Inflammatory macrophage treated with lipopolysaccharide for 4 hours (primary cell): ENCODE data around the gene ADARB2.

Experiments used
- DNase-seq: peaks from one replicate; pipeline ENCODE4 v3.0.0-alpha.2; 2020

Gene ADARB2

DNA sequence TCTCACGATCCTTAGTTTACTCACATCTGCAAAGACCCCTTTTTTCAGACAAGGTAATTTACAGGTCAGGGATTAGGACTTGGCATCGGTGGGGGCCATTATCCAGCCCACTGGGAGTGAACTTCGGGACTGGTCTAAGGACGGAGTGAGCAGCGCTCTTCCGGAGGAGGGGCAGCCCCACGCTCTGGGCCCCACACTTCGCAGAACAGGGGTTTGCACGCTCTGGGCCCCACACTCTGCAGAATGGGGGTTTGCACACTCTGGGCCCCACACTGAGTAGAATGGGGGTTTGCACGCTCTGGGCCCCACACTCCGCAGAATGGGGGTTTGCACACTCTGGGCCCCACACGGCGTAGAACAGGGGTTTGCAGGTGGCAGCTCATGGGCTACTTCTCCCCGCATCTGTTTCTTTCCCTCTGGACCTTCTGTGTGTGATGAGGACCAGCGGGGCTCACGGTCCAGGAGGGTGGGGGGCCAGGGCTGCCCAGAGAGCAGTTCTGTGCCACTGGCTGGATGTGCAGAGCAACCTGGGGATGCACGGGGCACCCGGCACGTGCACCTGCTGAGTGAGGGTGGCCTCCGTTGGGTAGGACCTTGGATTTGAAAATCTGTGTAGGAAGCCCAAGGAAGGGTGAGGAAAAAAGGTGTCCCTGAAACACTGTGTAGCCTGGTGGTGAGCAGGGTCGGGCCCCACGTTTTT is 546.4 kb downstream of the ADARB2 start:
- no peak for DNase-seq

DNA sequence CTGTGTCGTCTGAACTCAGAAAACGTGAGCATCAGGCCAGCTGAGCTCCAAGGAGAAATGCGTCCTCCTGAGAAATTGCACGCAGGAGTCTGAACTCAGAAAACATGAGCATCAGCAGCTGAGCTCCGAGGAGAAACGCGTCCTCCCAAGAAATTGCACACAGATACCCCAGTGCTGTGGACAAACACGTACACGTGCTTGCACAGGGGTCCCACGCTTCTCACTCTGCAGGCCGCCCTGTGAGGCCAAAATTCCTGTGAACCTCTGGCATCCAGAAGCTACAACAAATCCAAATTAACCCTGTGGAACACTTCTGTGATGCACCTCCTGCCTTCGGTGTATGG is 547.3 kb downstream of the ADARB2 start:
- no peak for DNase-seq

DNA sequence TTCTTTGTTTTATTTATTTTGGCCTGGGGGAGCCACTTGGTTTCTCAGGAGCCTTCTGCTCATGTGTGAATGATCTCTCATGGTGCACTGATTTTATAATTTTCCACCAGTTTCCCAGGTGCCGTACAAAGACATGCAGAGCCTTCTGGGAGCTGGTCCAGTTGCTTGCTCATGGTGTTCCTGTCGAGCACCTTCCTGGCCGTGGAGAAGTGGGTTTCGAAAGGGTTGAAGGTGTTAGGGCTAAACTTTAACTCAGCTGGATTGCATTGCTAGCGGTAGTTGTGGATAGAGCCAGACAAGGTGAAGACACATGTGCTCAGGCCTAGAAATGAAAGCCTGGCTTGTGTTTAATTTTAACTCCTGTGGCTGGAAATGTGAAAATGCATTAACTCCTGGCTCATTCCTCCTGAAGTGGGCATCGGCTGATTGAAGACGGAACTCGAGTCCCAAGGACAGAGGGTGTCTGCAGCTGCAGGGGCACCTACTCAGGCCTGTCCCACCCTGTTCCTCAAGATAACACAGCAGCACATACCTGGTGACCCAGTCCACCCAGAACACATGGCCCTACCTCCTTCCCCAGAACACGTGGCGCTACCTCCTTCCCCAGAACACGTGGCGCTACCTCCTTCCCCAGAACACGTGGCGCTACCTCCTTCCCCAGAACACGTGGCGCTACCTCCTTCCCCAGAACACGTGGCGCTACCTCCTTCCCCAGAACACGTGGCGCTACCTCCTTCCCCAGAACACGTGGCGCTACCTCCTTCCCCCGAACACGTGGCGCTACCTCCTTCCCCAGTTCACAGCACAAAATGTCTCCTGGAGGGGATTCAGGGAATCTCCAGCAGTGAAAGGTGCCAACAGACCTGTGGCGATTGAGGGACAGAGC is 547.9 kb downstream of the ADARB2 start:
- DNase-seq = no peak

DNA sequence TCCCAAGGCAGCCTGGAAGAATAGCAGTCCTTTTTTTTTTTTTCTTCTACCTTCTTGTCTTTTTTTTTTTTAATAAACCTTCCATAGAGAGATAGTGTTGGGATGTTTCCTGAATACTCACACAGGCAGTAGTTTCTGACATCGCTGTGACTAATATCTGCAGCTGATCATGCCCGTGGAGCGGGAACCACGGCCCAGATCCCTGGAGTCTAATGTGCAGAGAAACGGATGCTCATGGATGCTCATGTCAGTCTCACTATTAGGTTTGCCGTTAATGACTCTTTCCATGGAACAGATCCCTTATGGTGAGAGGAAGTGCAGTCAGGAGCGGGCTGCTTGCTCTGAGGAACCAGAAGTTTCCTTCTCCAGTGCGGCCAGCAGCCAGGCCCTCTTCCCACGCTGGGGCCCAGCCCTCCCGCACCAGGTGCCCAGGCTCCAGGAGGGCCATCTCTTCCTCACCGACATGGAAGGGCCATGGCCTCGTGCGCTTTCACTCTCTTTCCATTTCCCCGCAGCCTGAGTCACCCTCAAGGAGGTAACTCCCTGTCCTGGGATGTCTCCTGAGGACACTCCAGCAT is 548.7 kb downstream of the ADARB2 start:
- DNase-seq = no peak

DNA sequence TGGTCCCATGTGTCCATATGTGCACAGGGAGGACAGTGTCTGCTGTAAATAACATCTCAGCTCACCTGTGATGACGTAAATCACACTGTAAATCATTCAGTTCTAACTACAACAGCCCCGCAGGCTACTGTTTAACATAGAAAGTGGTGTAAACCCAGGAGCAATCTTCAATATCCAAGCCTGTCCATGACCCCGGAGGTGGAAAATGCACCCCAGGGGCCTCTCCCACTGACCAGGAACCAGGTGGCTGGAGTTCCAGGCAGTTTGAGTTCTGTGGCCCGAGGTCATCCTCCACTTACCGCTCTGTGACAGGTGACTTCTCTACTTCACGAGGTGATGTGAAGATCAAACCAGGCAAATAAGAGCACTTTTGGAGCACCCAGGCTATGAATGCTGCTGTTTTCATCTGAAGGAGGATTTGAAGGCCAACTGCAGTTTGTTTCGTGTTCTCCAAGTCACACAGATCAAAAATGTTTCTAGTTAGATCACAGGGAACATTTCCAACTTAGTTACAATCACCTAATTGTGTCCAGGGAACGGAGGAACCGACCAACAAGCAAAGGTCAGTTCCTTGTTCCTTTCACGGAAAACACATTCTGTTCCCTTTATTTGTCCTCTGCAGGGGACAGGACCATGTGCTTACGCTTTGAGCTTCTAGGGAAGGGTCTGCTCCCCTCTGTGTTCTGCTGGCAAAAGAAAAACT is 549.3 kb downstream of the ADARB2 start:
- no peak for DNase-seq

DNA sequence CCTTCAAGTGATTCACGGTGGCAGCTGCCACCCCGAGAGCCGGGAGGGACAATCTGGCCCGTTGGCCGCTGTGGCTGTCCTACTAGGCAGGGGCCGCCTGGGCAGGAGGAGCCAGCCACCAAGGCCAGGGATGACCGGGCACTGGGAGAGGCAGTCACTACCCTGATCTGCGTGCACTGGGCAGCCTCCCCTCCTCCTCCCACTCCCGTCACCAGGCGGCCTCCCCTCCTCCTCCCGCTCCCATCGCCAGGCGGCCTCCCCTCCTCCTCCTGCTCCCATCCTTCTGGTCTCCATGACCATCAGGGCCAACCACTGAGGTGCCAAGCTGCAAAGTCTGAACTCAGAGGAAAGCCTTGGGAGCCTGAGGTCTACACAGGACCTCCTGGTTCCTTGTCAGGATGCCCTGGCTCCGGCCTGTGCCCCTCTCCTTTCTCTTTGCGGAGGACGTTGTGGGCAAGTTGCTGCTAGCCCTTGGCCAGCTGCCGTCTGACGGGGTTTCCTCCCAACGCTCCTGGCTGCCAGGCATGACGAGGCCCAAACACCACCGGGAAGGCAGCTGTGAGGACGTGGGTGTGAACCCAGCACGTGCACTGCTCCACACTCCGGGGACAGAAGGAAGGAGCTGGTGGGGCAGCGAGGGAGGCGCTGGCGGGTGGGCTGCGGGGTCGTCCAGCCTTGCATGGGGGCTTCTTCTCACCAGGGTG is 550.0 kb downstream of the ADARB2 start:
- DNase-seq = no peak

DNA sequence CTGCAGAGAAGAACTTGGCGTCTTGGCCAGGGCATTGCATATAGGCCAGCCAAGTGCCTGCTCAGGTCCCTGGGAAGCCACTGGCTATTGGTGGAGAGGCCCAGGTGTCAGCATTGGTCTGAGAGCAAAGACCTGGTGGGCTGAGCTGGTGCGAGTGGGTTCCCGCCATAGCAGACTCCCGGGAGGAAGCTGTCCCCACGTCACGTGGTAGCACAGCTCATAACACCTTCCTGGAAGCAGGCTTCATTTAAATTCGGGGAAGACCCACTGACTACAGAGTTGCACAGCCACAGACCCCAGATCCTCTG is 550.7 kb downstream of the ADARB2 start:
- no peak for DNase-seq

DNA sequence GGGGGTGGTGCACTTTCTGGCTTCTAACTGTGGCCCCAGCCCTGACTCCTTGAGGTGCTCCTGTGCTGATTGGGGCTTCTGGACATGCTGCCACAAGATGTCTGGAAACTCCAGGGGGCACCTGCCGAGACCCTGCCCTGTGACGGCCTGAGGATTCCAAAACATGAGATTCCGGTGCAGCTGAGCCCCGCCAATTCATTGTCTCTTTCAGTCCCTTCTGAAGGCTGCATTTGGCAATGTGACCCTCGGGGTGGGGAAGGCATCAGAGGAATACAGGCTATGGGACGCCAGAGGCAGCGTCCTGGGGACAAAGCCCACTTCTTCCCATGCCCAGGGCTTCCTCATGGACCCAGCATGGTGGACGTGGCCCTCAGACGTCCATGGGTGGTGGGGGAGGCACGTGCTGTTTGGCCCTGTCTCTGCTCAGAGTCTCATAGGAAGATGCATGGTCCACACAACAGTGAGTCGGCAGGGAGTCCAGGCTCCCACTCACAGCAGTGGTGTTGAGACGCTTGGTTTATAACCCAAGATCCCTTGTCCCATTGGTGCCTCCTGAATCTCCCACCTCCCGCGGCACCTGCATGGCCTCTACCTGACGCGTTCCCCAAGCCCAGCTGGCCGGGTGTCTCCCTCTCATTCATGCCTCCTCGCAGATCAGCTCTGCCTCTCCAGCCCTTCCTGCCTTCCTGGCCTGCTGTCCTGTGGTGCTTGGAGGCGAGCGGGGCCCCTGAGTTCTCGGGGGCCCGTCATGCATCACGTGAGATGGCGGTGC is 551.2 kb downstream of the ADARB2 start:
- DNase-seq = no peak

DNA sequence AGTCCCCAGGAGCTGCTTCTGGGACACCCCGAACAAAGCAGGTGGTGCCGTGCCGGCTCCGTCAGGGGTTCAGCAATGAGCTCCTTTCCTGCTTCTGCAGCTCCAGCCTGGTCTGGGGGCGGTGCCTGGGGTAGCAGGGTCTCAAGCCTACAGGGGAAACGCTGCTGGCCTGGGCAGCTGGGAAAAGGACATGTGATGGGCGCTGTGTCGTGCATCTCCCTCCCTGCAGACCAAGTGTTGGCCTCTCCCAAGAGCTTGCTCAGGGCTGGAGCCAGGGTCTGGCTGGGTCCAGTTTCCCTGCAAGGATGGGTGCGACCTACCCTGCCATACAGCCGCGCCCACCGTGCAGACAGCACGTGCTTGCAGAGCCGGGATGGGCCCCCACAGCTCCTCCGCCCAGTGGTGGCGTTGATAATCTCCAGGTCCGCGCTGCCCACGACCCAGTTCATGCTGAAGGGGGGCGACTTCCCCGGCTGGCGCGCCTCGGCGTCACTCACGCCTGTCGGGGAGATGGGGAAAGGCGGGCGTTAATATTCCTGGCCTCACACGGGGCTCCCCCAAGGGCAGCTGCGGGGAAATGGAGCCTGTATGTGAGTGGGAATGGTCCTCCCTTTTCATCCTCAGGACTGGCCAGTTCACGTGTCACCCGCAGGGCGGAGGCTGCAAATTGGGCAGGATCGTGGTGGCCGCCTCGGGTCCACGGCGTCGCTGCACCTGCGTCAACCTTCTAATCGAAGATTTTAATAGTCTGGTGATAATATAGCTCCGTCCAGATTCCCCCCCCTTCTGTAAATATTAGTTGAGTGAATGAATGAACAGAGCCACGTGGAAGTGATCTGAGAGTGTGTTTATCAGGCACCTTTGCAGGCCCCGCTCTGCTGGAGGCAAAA is 552.5 kb downstream of the ADARB2 start:
- DNase-seq = no peak

DNA sequence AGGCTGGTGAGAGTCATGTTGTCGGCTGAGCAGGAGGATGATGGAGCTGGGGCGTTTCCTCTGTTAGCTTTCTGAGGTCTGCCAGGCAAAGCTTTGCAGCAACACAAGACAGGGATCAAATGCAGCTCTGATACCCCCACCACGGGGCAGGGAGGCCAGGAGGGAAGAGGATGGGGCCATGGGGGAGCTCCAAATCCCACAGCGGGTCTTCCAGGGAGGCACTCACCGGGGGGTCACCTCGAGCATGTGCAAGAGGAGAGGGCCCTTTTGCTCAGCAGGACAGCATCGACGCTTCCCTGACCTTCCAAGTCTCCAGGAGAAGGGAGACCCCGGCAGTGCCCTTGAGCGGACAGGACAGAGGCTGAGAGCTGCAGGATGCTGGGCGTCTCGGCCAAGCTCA is 553.6 kb downstream of the ADARB2 start:
- no peak for DNase-seq

DNA sequence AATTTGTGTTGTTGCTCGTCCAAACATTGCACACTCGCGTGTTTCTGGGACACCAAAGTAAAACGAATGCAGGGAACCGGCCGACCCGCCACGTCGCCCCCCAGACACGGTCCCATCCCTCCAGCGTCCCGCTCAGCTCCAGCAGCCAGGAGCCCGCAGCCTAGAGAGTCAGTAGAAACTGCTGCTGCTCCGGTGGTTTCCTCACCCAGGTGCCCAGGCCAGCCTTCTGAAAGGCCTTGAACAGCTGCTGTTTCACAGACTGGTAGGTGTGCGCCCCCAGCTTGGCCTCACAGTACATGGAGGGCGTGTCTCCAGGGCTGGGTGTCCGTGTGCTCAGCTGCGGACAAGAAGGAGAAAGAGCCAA is 554.3 kb downstream of the ADARB2 start:
- DNase-seq = no peak

DNA sequence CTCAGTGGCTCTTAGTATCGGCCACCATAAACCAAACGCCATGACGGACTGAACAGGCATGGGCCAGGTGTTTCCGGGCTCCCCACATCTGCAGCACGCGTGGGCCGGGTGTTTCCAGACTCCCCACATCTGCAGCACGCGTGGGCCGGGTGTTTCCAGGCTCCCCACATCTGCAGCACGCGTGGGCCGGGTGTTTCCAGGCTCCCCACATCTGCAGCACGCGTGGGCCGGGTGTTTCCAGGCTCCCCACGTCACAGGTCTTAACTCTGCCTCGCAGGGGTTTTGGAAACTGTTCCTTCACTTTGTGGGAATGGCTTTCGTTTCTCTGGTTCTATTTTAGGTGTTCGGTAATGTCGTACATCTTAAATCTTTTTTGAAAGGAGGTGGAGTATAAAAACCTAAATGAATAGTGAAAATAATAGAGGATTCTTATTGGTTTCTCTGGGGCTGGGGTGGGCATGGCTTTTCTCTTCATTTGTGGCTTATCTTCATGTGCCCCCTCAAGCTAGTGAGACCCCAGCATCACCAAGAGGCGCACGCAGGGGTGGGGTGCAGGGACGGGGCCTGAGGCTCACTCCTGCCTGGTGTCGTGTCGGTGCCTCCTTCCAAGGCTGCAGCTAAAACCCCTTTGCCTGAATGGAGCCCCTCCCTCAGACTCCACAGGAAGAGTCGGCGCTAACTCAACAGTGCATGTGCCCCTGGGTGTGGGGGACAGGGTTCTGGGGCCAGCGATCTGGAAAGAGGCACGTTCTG is 554.9 kb downstream of the ADARB2 start:
- no peak for DNase-seq

DNA sequence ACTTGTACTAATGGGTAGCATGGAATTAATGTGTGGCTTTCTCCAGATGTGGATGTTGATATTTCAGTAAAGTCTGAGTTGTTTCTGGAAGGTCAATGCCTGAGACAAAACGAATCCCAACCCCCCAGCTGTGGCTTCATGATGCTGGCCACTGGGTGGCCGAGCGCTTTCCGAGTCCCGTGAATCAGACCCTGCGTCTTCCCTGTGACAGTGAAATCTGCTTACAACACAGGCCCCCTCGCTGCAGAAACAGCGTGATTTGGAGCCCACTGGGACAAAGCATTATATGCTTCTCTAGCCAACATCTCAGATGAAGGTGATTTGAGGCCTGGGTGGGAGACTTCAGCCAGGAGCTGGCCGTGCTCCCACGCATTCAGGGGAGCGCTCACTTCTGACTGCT is 556.5 kb downstream of the ADARB2 start:
- no peak for DNase-seq

DNA sequence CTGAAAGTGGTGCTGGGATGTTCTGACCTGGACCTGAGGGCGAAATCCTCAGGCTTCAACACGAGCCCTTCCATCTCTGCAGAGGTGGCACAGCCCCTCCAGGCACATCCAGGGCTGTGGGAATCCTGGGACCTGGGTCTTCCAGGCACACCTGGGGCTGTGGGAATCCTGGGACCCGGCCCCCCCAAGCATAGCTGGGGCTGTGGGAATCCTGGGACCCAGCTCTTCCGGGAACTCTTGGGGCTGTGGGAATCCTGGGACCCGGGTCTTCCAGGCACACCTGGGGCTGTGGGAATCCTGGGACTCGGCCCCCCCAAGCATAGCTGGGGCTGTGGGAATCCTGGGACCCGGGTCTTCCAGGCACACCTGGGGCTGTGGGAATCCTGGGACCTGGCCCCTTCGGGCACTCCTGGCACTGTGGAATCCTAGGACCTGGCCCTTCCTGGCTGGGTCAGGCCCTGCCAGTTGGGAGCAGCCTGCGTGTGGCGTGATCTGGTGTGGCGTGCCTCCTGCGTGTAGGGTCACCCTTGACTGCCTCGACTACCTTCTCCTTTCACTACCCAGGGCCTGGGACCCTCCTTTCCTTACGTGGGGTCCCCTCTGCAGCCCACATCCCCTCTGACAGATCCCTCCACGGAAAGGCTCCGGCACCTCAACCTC is 557.1 kb downstream of the ADARB2 start:
- DNase-seq = no peak

DNA sequence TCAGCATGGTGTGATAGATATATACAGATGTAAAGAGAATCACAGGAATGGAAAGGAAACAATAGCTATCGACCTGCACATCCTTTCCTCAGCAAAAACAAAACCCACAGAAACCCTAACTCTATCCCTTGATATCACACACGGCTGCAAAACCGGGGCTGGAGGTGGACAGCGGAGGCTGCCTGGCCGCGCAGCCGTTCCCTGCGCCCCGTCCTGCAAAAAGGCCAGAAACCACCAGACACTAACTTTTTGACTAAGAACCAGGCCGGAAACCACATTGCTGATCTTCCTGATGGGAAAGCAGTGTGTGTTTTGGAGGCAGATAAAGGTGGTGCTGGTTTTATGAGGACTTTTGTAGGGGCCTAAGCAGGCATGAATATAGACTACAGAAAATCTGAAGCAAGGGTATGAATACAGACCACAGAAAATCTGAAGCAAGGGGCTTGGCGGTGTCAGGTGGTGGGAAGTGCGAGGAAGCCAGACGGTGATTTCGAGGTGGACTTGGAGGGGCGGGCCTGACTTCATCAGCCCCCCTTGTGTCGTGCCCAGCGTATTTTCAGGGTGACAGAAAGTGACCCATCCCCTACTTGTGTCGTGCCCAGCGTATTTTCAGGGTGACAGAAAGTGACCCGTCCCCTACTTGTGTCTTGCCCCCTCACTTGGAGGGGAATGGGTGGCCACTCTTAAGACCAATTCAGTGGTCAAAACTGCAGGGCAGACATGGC is 557.8 kb downstream of the ADARB2 start:
- no peak for DNase-seq

DNA sequence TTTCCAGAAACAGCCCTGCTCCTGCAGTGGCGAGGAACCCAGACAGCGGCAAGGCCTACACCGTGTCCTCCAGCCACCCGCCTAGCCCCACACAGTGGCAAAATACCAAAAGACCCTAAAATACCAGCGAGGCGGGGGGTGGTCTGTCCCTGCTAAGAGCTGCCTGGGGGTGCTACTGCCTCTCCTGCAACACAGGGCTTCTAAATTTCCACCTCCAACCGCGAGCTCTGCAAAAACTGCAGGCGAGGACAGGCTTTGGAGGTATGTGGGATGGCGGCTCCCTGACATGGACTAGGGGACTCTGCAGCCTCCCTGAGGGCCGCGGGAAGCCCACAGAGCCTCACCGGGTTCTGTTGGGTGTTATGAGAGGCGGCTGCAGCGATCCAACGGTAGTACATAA is 558.8 kb downstream of the ADARB2 start:
- no peak for DNase-seq

DNA sequence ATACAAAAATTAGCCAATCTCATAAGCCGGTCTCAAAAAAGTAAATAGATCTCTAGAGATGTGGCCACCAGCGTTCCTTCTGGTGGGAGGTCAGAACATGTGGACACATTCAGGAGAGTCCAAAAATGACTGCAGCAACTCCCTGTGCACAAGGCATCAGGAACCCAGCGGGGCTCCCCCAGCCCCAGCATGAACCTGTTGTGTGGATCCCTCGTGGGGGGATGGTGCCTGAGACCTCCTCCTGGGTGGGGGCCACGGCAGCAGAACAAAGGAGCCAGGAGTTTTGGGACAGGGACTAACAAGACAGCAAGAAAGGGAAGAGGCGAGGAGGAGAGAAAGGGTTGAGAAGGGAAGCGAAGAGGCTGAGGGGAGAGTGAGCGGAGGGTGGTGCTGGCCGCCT is 559.4 kb downstream of the ADARB2 start:
- no peak for DNase-seq

DNA sequence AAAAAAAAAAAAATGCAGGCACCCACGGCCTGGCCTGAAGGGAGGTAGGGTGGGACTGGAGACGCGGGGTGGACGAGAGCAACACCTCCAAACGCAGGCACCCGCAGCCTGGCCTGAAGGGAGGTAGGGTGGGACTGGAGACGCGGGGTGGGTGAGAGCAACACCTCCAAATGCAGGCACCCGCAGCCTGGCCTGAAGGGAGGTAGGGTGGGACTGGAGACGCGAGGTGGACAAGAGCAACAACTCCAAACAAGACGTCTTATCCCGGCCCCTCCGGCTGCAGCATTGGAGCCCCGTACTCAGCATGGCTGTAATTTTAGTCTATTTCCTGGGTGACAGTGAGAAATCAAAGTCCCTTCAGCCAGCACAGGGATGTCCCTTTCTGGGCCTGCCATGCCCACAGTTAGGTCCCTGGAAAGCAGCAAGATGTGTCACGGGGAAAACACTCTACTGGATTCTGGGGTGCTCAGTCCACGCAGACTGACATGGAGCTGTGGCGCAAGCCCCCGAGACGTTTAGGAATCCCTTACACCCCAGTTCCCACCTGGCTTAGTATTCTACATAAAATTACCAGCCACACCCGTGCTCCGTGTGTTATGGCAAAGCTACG is 561.3 kb downstream of the ADARB2 start:
- no peak for DNase-seq

DNA sequence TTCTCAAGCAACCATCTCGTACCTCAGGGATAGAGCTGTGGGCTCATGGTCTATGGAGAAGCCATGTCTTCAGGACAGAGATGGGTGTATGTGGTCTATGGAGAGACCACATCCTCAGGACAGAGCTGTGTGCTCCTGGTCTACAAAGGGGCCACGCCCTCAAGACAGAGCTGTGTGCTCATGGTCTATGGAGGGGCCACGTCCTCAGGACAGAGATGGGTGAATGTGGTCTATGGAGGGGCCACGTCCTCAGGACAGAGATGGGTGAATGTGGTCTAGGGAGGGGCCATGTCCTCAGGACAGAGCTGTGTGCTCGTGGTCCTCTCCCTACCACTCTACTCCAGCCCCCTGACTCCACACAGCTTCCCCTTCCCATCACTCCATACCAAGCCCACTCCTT is 563.3 kb downstream of the ADARB2 start:
- DNase-seq = no peak
